Neural crest cell (in vitro differentiated cells): Measurements from ENCODE around the gene TIGD6. TPM values are rescaled to one million over a fixed set of nuclear protein-coding genes. Genes with fewer than 3 reads are reported as not detected.

Experiments used
- DNase-seq: peaks from one replicate; pipeline ENCODE4 v3.0.0; 2021; ENCODE audit warnings: low read depth, mixed read lengths, low spot score
- H3K27ac Mint-ChIP-seq: one replicate; pipeline ENCODE4 v1.8.0; 2021; ENCODE audit warnings: mild to moderate bottlenecking, mixed read lengths; ENCODE audit not compliant: unreplicated experiment
- H3K27me3 Mint-ChIP-seq: 2 replicates; pipeline ENCODE4 v1.8.0; 2021; ENCODE audit warnings: low read depth, mild to moderate bottlenecking, mixed read lengths
- H3K36me3 Mint-ChIP-seq: 2 replicates; pipeline ENCODE4 v1.8.0; 2021; ENCODE audit warnings: low read depth, mild to moderate bottlenecking, mixed read lengths
- H3K4me1 Mint-ChIP-seq: 2 replicates; pipeline ENCODE4 v1.8.0; 2021; ENCODE audit warnings: mixed read lengths
- H3K4me3 Mint-ChIP-seq: one replicate; pipeline ENCODE4 v1.8.0; 2021; ENCODE audit warnings: mild to moderate bottlenecking, mixed read lengths
- H3K9me3 Mint-ChIP-seq: 2 replicates; pipeline ENCODE4 v1.8.0; 2021; ENCODE audit warnings: mixed read lengths
- CTCF ChIP-seq: fragments of 200-600 bp; sonication (generic); conservative IDR thresholded peaks from 2 replicates; pipeline ENCODE4 v1.5.0; 2021; ENCODE audit warnings: antibody characterized with exemption, mild to moderate bottlenecking
- total RNA-seq: library from RNA; stranded (reverse); gene quantifications from 2 replicates; pipeline ENCODE4 v1.2.1, GENCODE V29; 2021

TIGD6 gene
- total RNA-seq, 1 donor from 2014 or later: 5.9 TPM

DNA sequence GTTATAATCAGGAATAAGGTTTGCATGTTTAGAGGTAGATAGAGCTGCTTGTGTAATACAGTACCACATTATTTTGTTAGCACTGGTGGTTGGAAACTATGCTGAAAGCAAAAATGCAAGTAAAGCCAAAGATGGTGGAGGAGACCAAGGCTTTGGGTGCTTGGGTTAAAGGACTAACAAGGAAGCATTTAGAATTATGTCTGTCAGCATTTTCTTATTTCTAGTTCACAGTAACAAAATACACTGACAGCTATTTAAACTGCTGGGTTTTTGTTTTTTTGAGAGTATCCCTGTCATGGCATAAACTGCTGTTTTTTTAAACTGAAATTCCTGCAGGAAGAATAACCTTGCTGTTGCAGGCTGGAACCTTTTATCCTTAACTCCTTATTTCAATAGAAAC lies 6.6 kb upstream of the TIGD6 start:
- no peak overlapping the region for H3K4me3 Mint-ChIP-seq
- H3K36me3 Mint-ChIP-seq: peaks cover 4% of the 10 kb centered on the region
- DNase-seq: no peak
- peaks cover 7% of the 10 kb centered on the region for H3K4me1 Mint-ChIP-seq
- H3K9me3 Mint-ChIP-seq: no peaks in the 10 kb centered on the region
- TF ChIP-seq CTCF: no peak
- H3K27ac Mint-ChIP-seq: no peak overlapping the region
- H3K27me3 Mint-ChIP-seq: no peaks in the 10 kb centered on the region

DNA sequence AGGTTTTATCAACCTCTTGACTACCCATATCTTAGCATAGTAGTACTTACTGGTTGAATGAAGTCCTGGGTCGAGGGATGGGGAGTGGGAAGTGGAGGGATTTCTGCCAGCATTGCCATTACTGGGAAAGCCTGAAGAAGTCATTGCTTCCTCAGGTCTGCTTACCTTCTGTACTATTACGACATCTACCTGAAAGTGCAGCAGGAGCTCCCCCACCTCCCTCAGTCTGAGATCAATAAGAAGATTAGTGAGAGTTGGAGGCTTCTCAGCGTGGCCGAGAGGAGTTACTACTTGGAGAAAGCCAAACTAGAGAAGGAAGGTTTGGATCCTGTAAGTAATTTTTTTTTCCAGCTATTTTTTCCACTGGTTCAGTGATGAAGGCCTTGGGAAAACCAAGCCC lies 5.9 kb upstream of the TIGD6 start:
- no peak for DNase-seq
- no peak overlapping the region for H3K4me3 Mint-ChIP-seq
- peaks cover 3% of the 10 kb centered on the region for H3K36me3 Mint-ChIP-seq
- no peak overlapping the region for H3K27ac Mint-ChIP-seq
- no peak for TF ChIP-seq CTCF
- H3K27me3 Mint-ChIP-seq: no peaks in the 10 kb centered on the region
- H3K9me3 Mint-ChIP-seq: no peaks in the 10 kb centered on the region
- H3K4me1 Mint-ChIP-seq: peaks cover 14% of the 10 kb centered on the region

GRCh38 chr5:150001660-150002486 lies 1.4 kb upstream of the TIGD6 start:
- TF ChIP-seq CTCF: peak; percentile 66
- peaks cover 30% of the 10 kb centered on the region for H3K4me1 Mint-ChIP-seq
- peak overlapping the region; percentile 95 for H3K4me3 Mint-ChIP-seq
- H3K27me3 Mint-ChIP-seq: no peaks in the 10 kb centered on the region
- DNase-seq: peak; percentile 31
- H3K27ac Mint-ChIP-seq: no peak overlapping the region
- no peaks in the 10 kb centered on the region for H3K36me3 Mint-ChIP-seq
- H3K9me3 Mint-ChIP-seq: no peaks in the 10 kb centered on the region

DNA sequence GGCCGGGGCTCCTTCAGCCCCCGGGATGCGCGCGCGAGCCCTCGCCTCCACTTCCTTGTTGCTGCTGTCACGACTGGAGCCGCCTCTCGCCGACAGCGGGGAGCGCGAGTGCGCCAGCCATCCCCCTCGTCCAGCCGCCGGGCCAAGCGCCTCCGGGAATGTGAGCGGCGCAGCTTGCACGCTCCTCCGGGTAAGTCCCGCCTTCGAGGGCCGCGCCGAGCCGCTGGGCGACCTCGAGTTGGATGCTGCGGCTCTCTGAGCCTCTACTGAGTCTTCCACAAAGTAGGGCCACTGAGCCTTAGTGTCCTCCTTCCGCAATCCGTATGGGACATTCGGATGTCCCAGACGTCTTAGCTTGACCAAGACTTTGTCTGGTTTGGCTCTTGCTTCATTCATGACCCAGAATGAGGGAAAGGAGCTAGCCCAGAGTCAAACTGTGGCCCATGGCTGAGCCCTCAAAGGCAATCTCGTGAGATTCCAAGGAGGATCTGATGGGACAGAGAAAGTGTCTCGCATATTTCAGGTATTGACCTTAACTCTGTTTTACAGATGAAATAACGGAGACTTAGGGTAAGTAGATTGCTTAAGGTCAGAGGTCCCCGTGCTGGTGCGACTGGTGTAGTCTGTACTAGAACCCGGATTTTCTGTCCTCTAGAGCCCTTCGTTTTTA lies 671 bp upstream of the TIGD6 start:
- H3K4me1 Mint-ChIP-seq: peaks cover 33% of the 10 kb centered on the region
- H3K36me3 Mint-ChIP-seq: peaks cover 2% of the 10 kb centered on the region
- H3K27ac Mint-ChIP-seq: no peak overlapping the region
- H3K27me3 Mint-ChIP-seq: no peaks in the 10 kb centered on the region
- peak overlapping the region; percentile 95 for H3K4me3 Mint-ChIP-seq
- TF ChIP-seq CTCF: no peak
- H3K9me3 Mint-ChIP-seq: no peaks in the 10 kb centered on the region
- peak; percentile 6 for DNase-seq

DNA sequence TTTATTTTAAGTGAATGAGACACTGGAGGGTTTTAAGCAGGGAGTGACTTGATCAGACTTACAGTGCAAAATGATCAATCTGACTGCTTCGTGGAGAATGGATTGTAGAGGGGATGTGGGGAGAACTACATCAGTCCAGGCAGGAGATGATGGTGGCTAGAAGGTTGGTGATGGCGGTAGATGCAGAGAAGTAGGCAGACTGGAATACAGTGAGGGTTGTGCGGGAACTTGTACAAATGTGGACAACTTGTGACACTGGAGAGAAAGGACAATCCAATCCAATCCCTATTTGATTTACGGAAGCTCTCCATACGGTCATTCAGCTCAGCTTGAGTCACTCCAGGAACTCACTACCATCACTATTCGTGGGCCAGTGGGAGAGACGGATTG lies 593 bp downstream of the TIGD6 start:
- peak overlapping the region; percentile 96 for H3K4me3 Mint-ChIP-seq
- no peaks in the 10 kb centered on the region for H3K27me3 Mint-ChIP-seq
- peaks cover 5% of the 10 kb centered on the region for H3K36me3 Mint-ChIP-seq
- no peak for DNase-seq
- H3K4me1 Mint-ChIP-seq: peaks cover 46% of the 10 kb centered on the region
- TF ChIP-seq CTCF: no peak
- no peaks in the 10 kb centered on the region for H3K9me3 Mint-ChIP-seq
- H3K27ac Mint-ChIP-seq: peak overlapping the region; percentile 99
